ENCODE results near the gene MITD1. TPM values are rescaled to one million over a fixed set of nuclear protein-coding genes. Genes with fewer than 3 reads are reported as not detected.

MITD1 gene
- total RNA-seq, 1 donor from 2014 or later = 16.0 TPM

DNA sequence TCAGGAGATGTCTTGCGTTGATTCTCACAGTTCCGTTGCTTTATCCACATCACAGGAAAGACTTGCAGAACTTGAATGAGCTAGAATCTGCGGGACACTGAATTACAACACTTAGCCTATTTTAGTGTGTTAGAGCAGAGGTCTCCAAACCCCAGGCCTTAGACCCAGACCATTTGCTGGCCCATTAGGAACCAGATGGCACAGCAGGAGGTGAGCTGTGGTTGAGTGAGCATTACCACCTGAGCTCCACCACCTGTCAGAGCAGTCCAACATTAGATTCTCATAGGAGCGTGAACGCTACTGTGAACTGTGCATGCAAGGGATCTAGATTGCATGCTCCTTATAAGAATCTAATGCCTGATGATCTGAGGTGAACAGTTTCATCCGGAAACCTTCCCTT lies 4.0 kb upstream of the MITD1 start:
- H3K27me3 ChIP-seq (ENCODE audit: low read depth) = no peaks in the 10 kb centered on the region
- peaks cover 13% of the 10 kb centered on the region for H3K36me3 ChIP-seq
- no peak overlapping the region for H3K27ac ChIP-seq (replicated peaks)
- H3K4me1 ChIP-seq = peaks cover 45% of the 10 kb centered on the region
- intact Hi-C loops (cut with micrococcal nuclease) = no loop called here
- H3K4me3 ChIP-seq = no peak overlapping the region
- no peaks in the 10 kb centered on the region for H3K9me3 ChIP-seq (replicated peaks)
- TF ChIP-seq CTCF (IDR thresholded peaks at IDR 0.05; ENCODE audit: borderline replicate concordance) = no peak
- no peak for DNase-seq

DNA sequence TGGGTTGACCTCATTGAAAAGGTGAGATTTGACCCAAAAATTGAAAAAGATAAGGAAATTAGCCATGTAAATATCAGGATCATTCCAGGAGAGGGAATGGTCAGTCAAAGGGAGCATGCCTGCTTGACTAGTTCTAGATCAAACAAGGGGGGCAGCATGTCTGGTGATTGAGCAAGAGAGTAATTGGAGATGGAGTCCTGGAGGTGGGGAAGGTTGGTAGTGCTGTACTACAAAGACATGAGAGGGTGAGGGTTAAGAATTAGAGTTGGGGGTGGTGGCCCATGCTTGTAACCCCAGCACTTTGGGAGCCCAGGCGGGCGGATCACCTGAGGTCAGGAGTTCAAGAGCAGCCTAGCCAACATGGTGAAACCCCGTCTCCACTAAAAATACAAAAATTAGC lies 2.2 kb upstream of the MITD1 start:
- no peaks in the 10 kb centered on the region for H3K9me3 ChIP-seq (replicated peaks)
- TF ChIP-seq CTCF (IDR thresholded peaks at IDR 0.05; ENCODE audit: borderline replicate concordance) = no peak
- peaks cover 58% of the 10 kb centered on the region for H3K4me1 ChIP-seq
- no peak for DNase-seq
- H3K27ac ChIP-seq (replicated peaks) = no peak overlapping the region
- H3K36me3 ChIP-seq = peaks cover 5% of the 10 kb centered on the region
- H3K4me3 ChIP-seq = no peak overlapping the region
- intact Hi-C loops (cut with micrococcal nuclease) = no loop called here
- H3K27me3 ChIP-seq (ENCODE audit: low read depth) = no peaks in the 10 kb centered on the region

DNA sequence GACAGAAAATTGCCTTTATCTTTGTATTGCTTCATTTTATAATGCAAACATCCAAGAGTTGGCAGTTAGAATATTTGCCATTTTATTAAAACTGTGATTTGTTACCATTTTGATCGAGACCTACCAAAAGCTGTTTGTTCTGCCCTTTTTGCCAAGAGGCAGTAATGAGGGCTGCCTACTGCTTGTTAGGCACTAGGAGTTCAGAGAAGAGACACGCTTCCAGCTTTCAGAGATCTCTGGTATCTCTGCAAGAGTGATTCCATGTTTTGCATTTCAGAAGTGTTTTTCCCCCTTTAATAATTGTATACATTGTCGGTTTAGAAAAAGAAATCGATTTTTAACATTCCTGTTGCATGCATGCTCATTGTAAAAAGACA lies 754 bp upstream of the MITD1 start:
- intact Hi-C loops (cut with micrococcal nuclease) = no loop called here
- peaks cover 58% of the 10 kb centered on the region for H3K4me1 ChIP-seq
- DNase-seq = no peak
- H3K36me3 ChIP-seq = peaks cover 6% of the 10 kb centered on the region
- H3K27ac ChIP-seq (replicated peaks) = peak overlapping the region; percentile 84
- no peaks in the 10 kb centered on the region for H3K27me3 ChIP-seq (ENCODE audit: low read depth)
- no peaks in the 10 kb centered on the region for H3K9me3 ChIP-seq (replicated peaks)
- TF ChIP-seq CTCF (IDR thresholded peaks at IDR 0.05; ENCODE audit: borderline replicate concordance) = no peak
- H3K4me3 ChIP-seq = peak overlapping the region; percentile 87

- no peak for TF ChIP-seq CTCF (IDR thresholded peaks at IDR 0.05; ENCODE audit: borderline replicate concordance)
- peaks cover under 1% of the 10 kb centered on the region for H3K4me1 ChIP-seq
- H3K27ac ChIP-seq (replicated peaks) = no peak overlapping the region
- no peaks in the 10 kb centered on the region for H3K27me3 ChIP-seq (ENCODE audit: low read depth)
- H3K4me3 ChIP-seq = no peak overlapping the region
- no peaks in the 10 kb centered on the region for H3K9me3 ChIP-seq (replicated peaks)
- intact Hi-C loops (cut with micrococcal nuclease) = no loop called here
- DNase-seq = no peak
- peaks cover 65% of the 10 kb centered on the region for H3K36me3 ChIP-seq
Observed at GRCh38 chr2:99171377-99172140, 9.3 kb downstream of the MITD1 start.

DNA sequence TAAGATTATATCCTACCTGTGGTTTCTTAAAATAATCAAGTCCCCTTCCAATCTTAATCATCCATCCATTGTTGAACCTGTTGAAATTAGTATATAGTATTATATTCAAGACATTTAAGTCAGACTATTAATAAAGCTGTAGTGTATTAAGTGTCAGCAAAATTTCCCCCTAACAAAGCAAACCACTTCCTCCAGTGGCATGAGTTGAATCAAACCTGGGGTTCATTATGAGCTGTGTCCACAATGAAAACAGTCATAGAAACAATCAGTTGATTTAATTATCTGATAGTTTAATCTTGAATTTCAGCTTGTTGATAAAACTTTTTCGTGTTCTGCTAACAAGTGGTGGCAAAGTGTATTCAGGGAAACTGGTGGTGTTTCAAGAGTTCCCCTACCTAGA lies 11.3 kb downstream of the MITD1 start:
- Histone ChIP-seq H3K36me3 (peaks cover 68% of the 10 kb centered on the region), H3K27me3 (ENCODE audit: low read depth) (no peaks in the 10 kb centered on the region), H3K4me1 (peaks cover 5% of the 10 kb centered on the region), H3K27ac (replicated peaks) (no peak overlapping the region), H3K9me3 (replicated peaks) (no peaks in the 10 kb centered on the region), H3K4me3 (no peak overlapping the region)
- intact Hi-C loops (cut with micrococcal nuclease) = no loop called here
- no peak for TF ChIP-seq CTCF (IDR thresholded peaks at IDR 0.05; ENCODE audit: borderline replicate concordance)
- no peak for DNase-seq
